K562 (cell line): Measurements from ENCODE around the gene NCOR2. TPM values are rescaled to one million over a fixed set of nuclear protein-coding genes. Genes with fewer than 3 reads are reported as not detected.

ENCODE experiments used
- ATAC-seq: fragments of 200-7000 bp; cut with Tn5 transposase; 3 replicates; pipeline ENCODE4 v1.9.1; 2020; ENCODE audit warnings: moderate library complexity
- BruUV-seq: library from RNA; stranded (reverse); fragments of 400-500 nt; replicated peaks from 2 replicates; lab custom pipeline; 2021; lab: Mats Ljungman, UMichigan
- CTCF ChIA-PET: fragments of 300-600 bp; formaldehyde crosslinking; extraction: SDS; loops from one replicate; lab custom pipeline; 2021; ENCODE audit warnings: low intra/inter-chr PET ratio; lab: Yijun Ruan, JAX
- POLR2A ChIA-PET: fragments of 300-600, 350-650 bp; sonication (Branson Sonifier 250); formaldehyde crosslinking; extraction: SDS; loops from one replicate; lab custom pipeline; 2021; ENCODE audit warnings: antibody characterized with exemption, inconsistent platforms; lab: Yijun Ruan, JAX
- DNase-seq, 4 experiments: peaks; one replicate each; pipeline versions ENCODE4 v3.0.0 to v3.0.0-alpha.2; 2011 to 2018; ENCODE audit warnings: low spot score in 3 of 4, mixed read lengths in 3 of 4; ENCODE audit errors: extremely low read depth in 1 of 4
- FAIRE-seq: peaks from 2 replicates; lab custom pipeline; 2011; peaks lifted over from hg19 to GRCh38; lab: Jason Lieb, UNC
- H2AFZ ChIP-seq: 2 replicates; pipeline ENCODE4 v1.6.0; 2011; ENCODE audit warnings: low read depth, low read length, control low read depth, inconsistent platforms
- H3K27ac ChIP-seq: fragments of 200-600 bp; 3 replicates; pipeline ENCODE4 v1.8.0; 2011; ENCODE audit warnings: low read depth, mild to moderate bottlenecking, control low read depth, inconsistent platforms, low read length, moderate library complexity, mixed read lengths; ENCODE audit errors: extremely low read depth
- H3K27me3 ChIP-seq, 2 experiments: fragments of 300-600 bp in 1 of 2; 2 replicates in 1 of 2; 3 replicates in 1 of 2; pipeline versions ENCODE4 v1.6.0 to v1.8.0; 2011; ENCODE audit warnings: inconsistent platforms in 2 of 2, low read length in 2 of 2, mild to moderate bottlenecking in 1 of 2, mixed read lengths in 1 of 2, moderate library complexity in 1 of 2; ENCODE audit not compliant: control insufficient read depth in 2 of 2, insufficient read depth in 2 of 2
- H3K36me3 ChIP-seq: fragments of 300-600 bp; 3 replicates; pipeline ENCODE4 v1.8.0; 2011; ENCODE audit warnings: mild to moderate bottlenecking, low read length, inconsistent platforms; ENCODE audit not compliant: control insufficient read depth, insufficient read depth
- H3K4me1 ChIP-seq, 2 experiments: fragments of 200-600 bp in 1 of 2; replicated peaks in 1 of 2; 2 replicates in 1 of 2; 3 replicates in 1 of 2; pipeline versions ENCODE4 v1.5.1 to v1.8.0; 2011; ENCODE audit warnings: inconsistent platforms in 2 of 2, low read length in 2 of 2, mild to moderate bottlenecking in 1 of 2, mixed read lengths in 1 of 2, moderate library complexity in 1 of 2; ENCODE audit not compliant: control insufficient read depth in 2 of 2, insufficient read depth in 2 of 2
- H3K4me2 ChIP-seq: 2 replicates; pipeline ENCODE4 v1.6.1; 2011; ENCODE audit warnings: low read length, control low read depth, inconsistent platforms, mixed read lengths; ENCODE audit not compliant: insufficient read depth
- H3K4me3 ChIP-seq: fragments of 200-600 bp; sonication (generic), shearing (Covaris generic); 2 replicates; pipeline ENCODE4 v1.5.1; 2016; ENCODE audit warnings: control low read depth, inconsistent platforms
- H3K79me2 ChIP-seq: fragments of 200-600 bp; 3 replicates; pipeline ENCODE4 v1.8.0; 2011; ENCODE audit warnings: low read length, inconsistent platforms; ENCODE audit not compliant: control insufficient read depth, insufficient read depth
- H3K9ac ChIP-seq, 2 experiments: 2 replicates each; pipeline versions ENCODE4 v1.6.0 to v1.6.1; 2011; ENCODE audit warnings: low read depth in 2 of 2, low read length in 2 of 2, control low read depth in 1 of 2, inconsistent platforms in 1 of 2, mild to moderate bottlenecking in 1 of 2, mixed read lengths in 1 of 2; ENCODE audit not compliant: insufficient read depth in 1 of 2
- H3K9me1 ChIP-seq: one replicate; pipeline ENCODE4 v1.6.0; 2011; ENCODE audit warnings: inconsistent platforms, mild to moderate bottlenecking, low read length, moderate library complexity; ENCODE audit not compliant: control insufficient read depth, insufficient read depth
- H3K9me3 ChIP-seq: replicated peaks from 2 replicates; pipeline ENCODE4 v1.5.1; 2011; ENCODE audit warnings: low read depth, low read length, inconsistent platforms; ENCODE audit not compliant: control insufficient read depth, insufficient read depth
- H4K20me1 ChIP-seq: replicated peaks from 2 replicates; pipeline ENCODE4 v1.6.1; 2011; ENCODE audit warnings: low read length, inconsistent platforms, mixed read lengths; ENCODE audit not compliant: control insufficient read depth, insufficient read depth
- DNMT1 ChIP-seq: fragments of 450-650 bp; IDR thresholded peaks from 2 replicates; pipeline ENCODE4 v1.6.1; 2016; ENCODE audit warnings: antibody characterized with exemption, mild to moderate bottlenecking
- FOXJ3 ChIP-seq: sonication (generic); formaldehyde crosslinking; IDR thresholded peaks from 2 replicates; pipeline ENCODE4 v1.4.0; 2020; ENCODE audit warnings: mild to moderate bottlenecking, missing genetic modification reagents
- KDM1A ChIP-seq, 2 experiments: fragments of 450-650 bp; IDR thresholded peaks; 2 replicates each; pipeline ENCODE4 v1.6.1; 2016; ENCODE audit warnings: mild to moderate bottlenecking in 2 of 2
- NFIC ChIP-seq: fragments of 450-650 bp; IDR thresholded peaks from 2 replicates; pipeline ENCODE4 v1.6.1; 2017; ENCODE audit warnings: mild to moderate bottlenecking, inconsistent platforms
- PHB2 ChIP-seq: fragments of 450-650 bp; IDR thresholded peaks from 2 replicates; pipeline ENCODE4 v1.6.1; 2017; ENCODE audit warnings: low read depth
- SMARCB1 ChIP-seq: IDR thresholded peaks from 2 replicates; pipeline ENCODE4 v1.6.1; 2011; ENCODE audit warnings: improper control_type of control experiment, low read depth; ENCODE audit not compliant: insufficient read length
- SRSF7 ChIP-seq: fragments of 200-400 bp; formaldehyde crosslinking; optimal IDR thresholded peaks from 2 replicates; pipeline ENCODE3; 2017; ENCODE audit warnings: mild to moderate bottlenecking, low read depth, low read length
- ZFP36 ChIP-seq: fragments of 150-350 bp; IDR thresholded peaks from 2 replicates; pipeline ENCODE4 v1.6.1; 2018; ENCODE audit warnings: low read length, low read depth; ENCODE audit not compliant: partially characterized antibody
- ZNF239 ChIP-seq: fragments of 250-450 bp; sonication (Bioruptor Pico); IDR thresholded peaks from 2 replicates; pipeline ENCODE4 v1.4.0; 2020; ENCODE audit warnings: mild to moderate bottlenecking
- ZNF445 ChIP-seq: fragments of 250-450 bp; sonication (Bioruptor Pico); IDR thresholded peaks from 2 replicates; pipeline ENCODE4 v1.4.0; 2020; ENCODE audit warnings: low read depth, mild to moderate bottlenecking, moderate library complexity
- ZNF766 ChIP-seq: fragments of 200-800 bp; sonication (Bioruptor generic); conservative IDR thresholded peaks from 2 replicates; pipeline ENCODE4 v1.6.1; 2016; ENCODE audit warnings: missing genetic modification characterization, missing compliant biosample characterization
- WGBS: fragments of 100-300 bp; shearing (Covaris generic); methylation state at CpG from one replicate; pipeline ENCODE4 v1.1.6; 2016; ENCODE audit warnings: low coverage, mixed read lengths; ENCODE audit not compliant: insufficient coverage; ENCODE audit errors: missing lambda C conversion rate; 5-methylcytosine and 5-hydroxymethylcytosine counted together
- in situ Hi-C: fragments of 300-500 bp; cut with MboI; formaldehyde crosslinking; loops from 4 replicates; pipeline ENCODE4 v1.15.0; 2018; ENCODE audit warnings: inconsistent platforms, mixed read lengths
- intact Hi-C: fragments of 100-400 bp; cut with micrococcal nuclease; formaldehyde crosslinking; loops from 2 replicates; pipeline ENCODE4 v1.14.2; 2022
- polyA plus RNA-seq, 8 experiments: library from polyadenylated mRNA; depleted of rRNA in 4 of 8; stranded (reverse) in 5 of 8; unstranded in 3 of 8; fragments of >200 nt; fragmentation: Nextera tagmentation in 2 of 8; fragmentation: Illumina TruSeq in 1 of 8; extraction: Ambion mirVana in 2 of 8; extraction: Trizol in 1 of 8; gene quantifications; 2 replicates each; pipeline versions ENCODE4 v1.2.1 to v1.2.3, GENCODE V29; 2011 to 2014; ENCODE audit warnings: inconsistent platforms in 1 of 8, missing spikeins in 1 of 8
- total RNA-seq, 7 experiments: library from RNA; depleted of rRNA in 6 of 7; stranded (reverse); fragments of >200 nt in 6 of 7; fragmentation: Illumina TruSeq in 2 of 7; extraction: Trizol in 2 of 7; gene quantifications; 2 replicates each; pipeline versions ENCODE4 v1.2.1 to v1.2.3, GENCODE V29; 2011 to 2021; ENCODE audit warnings: low replicate concordance in 1 of 7
- TF ChIP-seq, protein P1 (sequence below): fragments of 450-650 bp; formaldehyde crosslinking; IDR thresholded peaks from 2 replicates; pipeline ENCODE4 v1.4.0; 2020; ENCODE audit warnings: mild to moderate bottlenecking, moderate library complexity
- TF ChIP-seq, protein P2 (sequence below): fragments of 450-650 bp; IDR thresholded peaks from 2 replicates; pipeline ENCODE4 v1.6.1; 2018; ENCODE audit not compliant: partially characterized antibody

NCOR2 gene
- total and polyA plus RNA-seq, 9 of the 15 experiments (the other 6 are each of a cell fraction or from before 2014, with no cell fraction given) = 0.18 to 126 (median 8.4) TPM

DNA sequence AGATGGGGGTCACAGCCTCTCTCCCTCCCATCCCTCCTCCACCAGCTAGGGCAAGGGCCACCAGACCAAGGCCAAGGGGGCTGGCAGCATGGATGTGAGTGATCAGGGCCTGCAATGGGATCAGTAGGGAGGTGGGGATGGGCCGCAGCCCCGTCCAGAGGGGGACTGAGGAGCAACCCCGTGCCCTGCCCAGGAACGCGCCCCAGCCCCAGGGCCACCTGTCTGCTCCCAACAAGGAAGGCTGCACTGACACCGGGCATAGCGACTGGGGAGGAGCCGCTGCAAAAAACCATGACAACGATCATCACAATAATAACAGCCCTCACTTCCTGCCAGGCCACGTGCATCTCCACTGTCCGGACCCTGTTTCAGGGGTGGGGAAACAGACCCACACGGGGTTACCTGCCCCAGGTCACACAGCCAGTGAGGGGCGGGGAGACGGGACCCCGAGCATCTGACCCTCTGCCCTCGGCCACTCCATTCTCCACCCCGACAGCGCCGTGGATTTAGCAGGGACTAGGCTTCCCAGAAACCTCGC lies 24.3 kb downstream of the NCOR2 start (continued):
- TF ChIP-seq ZNF445 (CRISPR knock-in tag) (no peak), SRSF7 (no peak), FOXJ3 (CRISPR knock-in tag) (0 out of 2 replicates have a peak, but pooled peaks have one; percentile 18), NFIC (no peak)

DNA sequence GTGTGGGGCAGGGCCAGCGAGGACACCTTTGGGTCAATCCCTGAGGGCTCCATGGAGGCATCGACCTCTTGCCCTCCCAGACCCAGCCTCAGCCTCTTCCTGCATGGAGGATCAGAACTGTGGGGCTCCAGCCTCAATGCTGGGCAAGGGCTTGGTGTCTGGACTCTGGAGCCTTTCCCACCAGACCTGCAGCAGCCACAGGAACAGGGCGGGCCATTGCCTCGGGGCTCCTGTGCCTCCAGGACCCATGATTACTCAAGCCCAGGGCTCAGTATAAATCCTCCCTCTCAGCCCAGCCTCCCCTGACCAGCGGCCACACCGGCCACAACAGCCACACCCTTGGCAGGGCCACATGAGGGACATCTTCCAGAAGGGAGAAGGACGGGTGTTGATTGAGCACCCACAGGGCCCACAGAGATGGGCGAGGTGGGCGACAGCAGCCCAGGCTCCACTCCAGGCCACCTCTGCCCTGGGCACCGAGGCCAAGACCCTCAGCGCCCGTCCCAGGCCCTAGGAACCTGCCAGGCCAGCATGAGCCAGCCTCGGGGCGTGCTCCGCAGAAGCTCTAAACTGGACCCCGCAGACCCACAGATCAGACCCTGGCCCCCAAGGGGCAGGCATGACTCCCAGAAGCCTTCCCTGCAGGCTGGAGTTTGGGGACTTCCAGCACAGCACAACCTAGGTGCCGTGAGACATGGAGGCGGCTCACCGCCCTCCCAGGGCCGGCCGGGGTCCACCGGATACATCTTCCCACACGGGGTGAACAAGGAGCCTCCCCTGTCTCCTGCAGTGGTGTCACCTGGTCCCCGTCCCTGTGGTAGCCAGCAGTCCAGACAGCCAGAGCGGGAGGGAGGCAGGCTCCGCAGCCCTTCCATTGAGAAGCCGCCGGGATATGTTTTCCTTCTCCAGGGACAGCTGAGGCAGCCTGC lies 25.1 kb downstream of the NCOR2 start:
- CTCF ChIA-PET = no interaction called here
- Histone ChIP-seq H3K9me1 (peaks cover 5% of the 10 kb centered on the region), H2AFZ (no peak overlapping the region), H3K27me3 (no peaks in the 10 kb centered on the region), H4K20me1 (peaks cover 68% of the 10 kb centered on the region), H3K9ac (peak overlapping the region in 1 of 2 experiments; percentile 58; a peak in 2 of 4 replicates), H3K27ac (no peak overlapping the region), H3K9me3 (no peaks in the 10 kb centered on the region), H3K79me2 (peaks cover 80% of the 10 kb centered on the region), H3K36me3 (no peaks in the 10 kb centered on the region), H3K4me3 (no peak overlapping the region), H3K4me2 (no peak overlapping the region), H3K4me1 (peaks cover 15 to 79% of the 10 kb centered on the region in 2 experiments; a peak in 4 of 5 replicates)
- in situ Hi-C loops = no loop called here
- POLR2A ChIA-PET = interaction anchor here (0.6 kb wide), 1 partner anchor 11 kb away, joined by 3 read pairs; no protein-coding TSS in a partner anchor
- intact Hi-C loops = no loop called here
- FAIRE-seq (no peak), DNase-seq (no peak), ATAC-seq (no peak)
- 75% methylated on average over 18 of the region's 28 CpGs for WGBS
- no peak for TF ChIP-seq PHB2
- TF ChIP-seq ZNF766 (CRISPR knock-in tag) = no peak
- no peak for TF ChIP-seq DNMT1
- TF ChIP-seq, protein P1, sequence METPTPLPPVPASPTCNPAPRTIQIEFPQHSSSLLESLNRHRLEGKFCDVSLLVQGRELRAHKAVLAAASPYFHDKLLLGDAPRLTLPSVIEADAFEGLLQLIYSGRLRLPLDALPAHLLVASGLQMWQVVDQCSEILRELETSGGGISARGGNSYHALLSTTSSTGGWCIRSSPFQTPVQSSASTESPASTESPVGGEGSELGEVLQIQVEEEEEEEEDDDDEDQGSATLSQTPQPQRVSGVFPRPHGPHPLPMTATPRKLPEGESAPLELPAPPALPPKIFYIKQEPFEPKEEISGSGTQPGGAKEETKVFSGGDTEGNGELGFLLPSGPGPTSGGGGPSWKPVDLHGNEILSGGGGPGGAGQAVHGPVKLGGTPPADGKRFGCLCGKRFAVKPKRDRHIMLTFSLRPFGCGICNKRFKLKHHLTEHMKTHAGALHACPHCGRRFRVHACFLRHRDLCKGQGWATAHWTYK (CRISPR knock-in tag) = 0 out of 2 replicates have a peak, but pooled peaks have one; percentile 45
- TF ChIP-seq, protein P2, sequence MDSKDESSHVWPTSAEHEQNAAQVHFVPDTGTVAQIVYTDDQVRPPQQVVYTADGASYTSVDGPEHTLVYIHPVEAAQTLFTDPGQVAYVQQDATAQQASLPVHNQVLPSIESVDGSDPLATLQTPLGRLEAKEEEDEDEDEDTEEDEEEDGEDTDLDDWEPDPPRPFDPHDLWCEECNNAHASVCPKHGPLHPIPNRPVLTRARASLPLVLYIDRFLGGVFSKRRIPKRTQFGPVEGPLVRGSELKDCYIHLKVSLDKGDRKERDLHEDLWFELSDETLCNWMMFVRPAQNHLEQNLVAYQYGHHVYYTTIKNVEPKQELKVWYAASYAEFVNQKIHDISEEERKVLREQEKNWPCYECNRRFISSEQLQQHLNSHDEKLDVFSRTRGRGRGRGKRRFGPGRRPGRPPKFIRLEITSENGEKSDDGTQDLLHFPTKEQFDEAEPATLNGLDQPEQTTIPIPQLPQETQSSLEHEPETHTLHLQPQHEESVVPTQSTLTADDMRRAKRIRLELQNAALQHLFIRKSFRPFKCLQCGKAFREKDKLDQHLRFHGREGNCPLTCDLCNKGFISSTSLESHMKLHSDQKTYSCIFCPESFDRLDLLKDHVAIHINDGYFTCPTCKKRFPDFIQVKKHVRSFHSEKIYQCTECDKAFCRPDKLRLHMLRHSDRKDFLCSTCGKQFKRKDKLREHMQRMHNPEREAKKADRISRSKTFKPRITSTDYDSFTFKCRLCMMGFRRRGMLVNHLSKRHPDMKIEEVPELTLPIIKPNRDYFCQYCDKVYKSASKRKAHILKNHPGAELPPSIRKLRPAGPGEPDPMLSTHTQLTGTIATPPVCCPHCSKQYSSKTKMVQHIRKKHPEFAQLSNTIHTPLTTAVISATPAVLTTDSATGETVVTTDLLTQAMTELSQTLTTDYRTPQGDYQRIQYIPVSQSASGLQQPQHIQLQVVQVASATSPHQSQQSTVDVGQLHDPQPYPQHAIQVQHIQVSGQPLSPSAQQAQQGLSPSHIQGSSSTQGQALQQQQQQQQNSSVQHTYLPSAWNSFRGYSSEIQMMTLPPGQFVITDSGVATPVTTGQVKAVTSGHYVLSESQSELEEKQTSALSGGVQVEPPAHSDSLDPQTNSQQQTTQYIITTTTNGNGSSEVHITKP = peak; percentile 13
- no peak for TF ChIP-seq SMARCB1
- no peak for TF ChIP-seq ZNF239 (CRISPR knock-in tag)
- TF ChIP-seq ZFP36 = peak; percentile 95
- TF ChIP-seq KDM1A (IDR thresholded peaks at IDR 0.05) = peak in 1 of 2 experiments; percentile 59; a peak in 2 of 4 replicates
- BruUV-seq = no TSS peak
